GM21619 (cell line): ENCODE results near the gene KIF25.
"Not testable (repeated sequence)": the region's sequence is repeated elsewhere in the genome, so short reads cannot be mapped to it uniquely, and the experiment has no call there.

Experiments
- ATAC-seq: cut with Tn5 transposase; IDR thresholded peaks from one replicate; pipeline ENCODE4 v1.9.1; 2021; ENCODE audit not compliant: unreplicated experiment

KIF25 gene

GRCh38 chr6:168061269-168062210, 64.1 kb downstream of the KIF25 start:
- no peak for ATAC-seq

GRCh38 chr6:168062346-168063289, 65.1 kb downstream of the KIF25 start:
- no peak for ATAC-seq

DNA sequence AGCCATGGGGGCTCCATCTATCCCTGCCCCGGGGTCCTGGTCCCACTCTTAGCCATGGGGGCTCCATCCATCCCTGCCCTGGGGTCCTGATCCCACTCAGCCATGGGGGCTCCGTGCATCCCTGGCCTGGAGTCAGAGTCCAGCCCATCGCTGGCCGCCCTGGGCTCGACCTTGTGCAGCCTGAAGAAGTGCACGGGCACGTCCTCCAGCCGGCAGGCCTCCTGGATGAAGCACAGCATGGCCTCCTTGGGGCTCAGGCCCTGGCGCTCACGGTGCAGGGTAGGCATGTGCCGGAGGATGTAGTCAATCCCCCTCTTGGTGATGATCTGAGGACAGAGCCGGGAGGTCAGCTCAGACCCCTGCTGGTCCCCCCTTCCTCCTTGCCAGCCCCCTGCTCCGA, 66.0 kb downstream of the KIF25 start:
- no peak for ATAC-seq

DNA sequence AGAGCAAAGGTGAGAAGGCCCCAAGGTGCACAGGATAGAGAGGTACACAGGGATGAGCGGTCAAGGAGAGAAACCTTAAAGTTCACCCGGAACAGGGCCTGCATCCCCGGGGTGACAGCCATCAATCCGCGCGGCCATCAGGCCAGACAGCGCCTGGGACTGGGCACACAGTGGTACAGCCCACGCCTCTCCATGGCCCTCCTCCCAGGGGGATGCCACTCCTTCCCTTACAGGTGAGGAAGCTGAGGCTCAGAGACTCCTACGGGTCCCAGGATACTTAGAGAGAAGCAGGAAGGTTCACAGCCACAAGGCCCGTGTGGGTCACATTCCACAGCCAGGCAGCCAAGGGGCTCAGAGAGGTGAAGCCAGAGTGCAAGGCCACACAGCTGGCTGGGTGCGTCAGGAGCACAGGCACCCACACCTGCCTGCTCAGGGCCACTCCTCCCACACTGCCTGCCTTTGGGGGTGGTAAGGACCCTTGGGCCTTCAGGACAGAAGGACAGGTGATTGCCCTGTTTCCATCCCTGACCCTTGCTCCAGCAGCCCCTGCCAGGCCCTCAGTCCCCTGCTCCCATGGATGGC, 66.8 kb downstream of the KIF25 start:
- ATAC-seq, result no peak

GRCh38 chr6:168067081-168067759, 69.7 kb downstream of the KIF25 start:
- no peak for ATAC-seq

DNA sequence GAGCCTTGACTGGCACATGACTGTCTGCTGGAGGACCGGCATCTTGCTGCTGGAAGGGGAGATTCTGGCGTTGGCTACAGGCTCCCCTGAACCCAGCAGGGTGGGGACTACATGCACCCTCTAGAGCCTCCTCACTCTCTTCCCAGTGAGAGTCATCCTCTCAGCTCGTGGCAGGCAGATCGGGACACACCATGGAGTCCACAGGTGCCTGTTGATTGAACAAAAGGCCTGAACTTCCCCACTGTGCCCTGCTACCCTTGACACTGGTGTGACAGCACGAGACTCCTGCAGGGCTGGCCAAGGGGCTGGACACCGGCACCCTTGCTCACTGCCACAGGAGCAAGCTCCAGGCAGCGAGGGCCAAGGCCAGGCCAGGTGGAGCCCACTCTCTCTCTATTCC, 73.3 kb downstream of the KIF25 start:
- ATAC-seq, result no peak

- no peak for ATAC-seq
Measured at GRCh38 chr6:168071620-168072019, 74.1 kb downstream of the KIF25 start.

DNA sequence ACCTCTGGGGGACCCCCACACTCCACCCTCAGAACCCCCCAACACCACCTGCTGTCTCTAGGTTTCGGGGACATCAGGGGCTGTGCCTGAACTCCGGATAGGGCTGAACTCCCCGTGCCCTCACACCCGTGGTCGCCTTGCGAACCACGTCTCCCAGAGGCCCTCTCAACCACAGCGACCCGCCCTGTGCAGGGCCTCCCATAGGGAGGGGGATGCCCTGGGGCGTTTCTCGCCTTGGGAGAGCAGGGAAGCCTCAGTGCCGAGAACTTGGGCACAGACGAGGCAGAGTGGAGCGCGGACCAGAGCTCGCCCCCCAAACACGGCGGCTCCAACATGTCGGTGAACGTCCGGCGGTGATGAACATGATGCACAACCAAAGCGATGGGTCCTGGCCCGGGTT, 74.8 kb downstream of the KIF25 start:
- ATAC-seq, result no peak

- no peak for ATAC-seq
Measured at GRCh38 chr6:168072730-168073129, 75.3 kb downstream of the KIF25 start.

GRCh38 chr6:168073937-168074730, 76.7 kb downstream of the KIF25 start:
- ATAC-seq, result no peak

GRCh38 chr6:168075216-168075615, 77.7 kb downstream of the KIF25 start:
- ATAC-seq, result no peak

- no peak for ATAC-seq
Measured at GRCh38 chr6:168075787-168076202, 78.3 kb downstream of the KIF25 start.

DNA sequence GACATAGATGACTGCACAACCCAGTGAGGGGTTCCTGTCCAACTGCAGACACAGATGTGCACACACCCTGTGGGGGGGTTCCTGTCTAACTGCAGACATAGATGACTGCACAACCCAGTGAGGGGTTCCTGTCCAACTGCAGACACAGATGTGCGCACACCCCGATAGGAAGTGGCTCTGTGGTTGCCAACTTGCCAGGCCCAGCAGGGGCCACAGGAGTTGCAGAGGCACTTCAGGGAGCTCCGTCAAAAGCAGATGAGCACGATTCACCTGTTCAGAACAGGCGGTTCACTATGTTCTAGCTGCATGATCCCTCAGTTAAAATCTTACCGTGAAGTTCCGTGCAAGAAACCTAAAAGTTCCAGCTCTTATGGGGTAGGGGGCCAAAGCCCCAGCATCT, 79.9 kb downstream of the KIF25 start:
- not testable (repeated sequence) for ATAC-seq

- no peak for ATAC-seq
Measured at GRCh38 chr6:168078175-168078942, 80.9 kb downstream of the KIF25 start.

- ATAC-seq, result no peak
Measured at GRCh38 chr6:168078943-168079405, 81.5 kb downstream of the KIF25 start, which contains the start of gene FRMD1. TSS of gene FRMD1 (minus strand) at chr6:168079212. CDS start at chr6:168079094, 118 bp downstream.

- no peak for ATAC-seq
Measured at GRCh38 chr6:168080393-168081077, 83.1 kb downstream of the KIF25 start.

DNA sequence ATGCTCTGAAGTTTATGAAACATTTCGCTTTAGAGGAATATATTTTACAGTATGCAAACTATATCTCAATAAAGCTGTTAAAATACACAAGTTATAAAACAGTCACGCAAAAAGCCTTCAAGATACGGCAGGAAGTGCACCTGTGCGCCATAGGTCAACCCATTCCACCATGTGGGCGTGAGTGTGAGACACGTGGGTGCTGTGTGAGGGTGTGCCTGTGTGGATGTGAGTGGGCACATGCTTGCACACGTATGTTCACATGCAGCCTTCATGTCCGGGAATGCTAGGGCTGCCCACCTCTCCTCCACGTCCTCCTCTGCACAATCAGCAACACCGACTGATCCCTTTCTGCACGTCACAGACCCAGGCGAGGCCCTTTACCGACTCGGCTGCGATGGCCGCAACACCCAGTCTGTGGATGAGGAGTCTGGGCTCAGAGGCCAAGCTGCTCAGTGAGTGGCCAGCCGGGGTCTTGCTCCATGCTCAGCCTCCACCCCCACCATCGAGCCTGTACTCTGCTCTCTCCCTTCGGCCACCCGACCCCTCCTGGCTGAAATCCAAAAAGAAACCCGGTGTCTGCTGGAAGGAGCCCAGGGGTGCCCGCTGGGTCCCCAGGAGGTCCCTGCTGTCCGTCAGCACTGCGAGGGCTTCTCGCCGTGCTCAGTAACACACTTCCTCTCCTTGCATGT, 84.5 kb downstream of the KIF25 start:
- ATAC-seq, result no peak
